GM18517 (cell line): Measurements from ENCODE around the gene SCAF8.

ENCODE experiments used
- ATAC-seq: cut with Tn5 transposase; IDR thresholded peaks from one replicate; pipeline ENCODE4 v1.9.1; 2021; ENCODE audit warnings: mild to moderate bottlenecking, moderate library complexity; ENCODE audit not compliant: unreplicated experiment

SCAF8 gene

GRCh38 chr6:154830771-154831170 is 97.6 kb downstream of the SCAF8 start:
- ATAC-seq, result no peak

- ATAC-seq, result no peak
These were observed 102.1 kb downstream of the SCAF8 start for GRCh38 chr6:154835307-154835706.

GRCh38 chr6:154839546-154839945 is 106.3 kb downstream of the SCAF8 start:
- no peak for ATAC-seq

- ATAC-seq, result no peak
These were observed 107.1 kb downstream of the SCAF8 start for GRCh38 chr6:154840363-154840762.

- no peak for ATAC-seq
These were observed 107.9 kb downstream of the SCAF8 start for GRCh38 chr6:154841109-154841508.

GRCh38 chr6:154842833-154843232 is 109.6 kb downstream of the SCAF8 start:
- no peak for ATAC-seq

GRCh38 chr6:154847318-154847717 is 114.1 kb downstream of the SCAF8 start:
- no peak for ATAC-seq

GRCh38 chr6:154848580-154848979 is 115.4 kb downstream of the SCAF8 start:
- ATAC-seq, result no peak

GRCh38 chr6:154849475-154849874 is 116.3 kb downstream of the SCAF8 start:
- ATAC-seq, result no peak

- ATAC-seq, result no peak
These were observed 119.5 kb downstream of the SCAF8 start for GRCh38 chr6:154852687-154853086.

- no peak for ATAC-seq
These were observed 124.3 kb downstream of the SCAF8 start for GRCh38 chr6:154857529-154857928.

- no peak for ATAC-seq
These were observed 128.6 kb downstream of the SCAF8 start for GRCh38 chr6:154861825-154862224.

- no peak for ATAC-seq
These were observed 129.3 kb downstream of the SCAF8 start for GRCh38 chr6:154862536-154862935.

GRCh38 chr6:154864066-154864430 is 130.8 kb downstream of the SCAF8 start:
- ATAC-seq, result no peak

- ATAC-seq, result no peak
These were observed 132.1 kb downstream of the SCAF8 start for GRCh38 chr6:154865291-154865690.

GRCh38 chr6:154868143-154868594 is 135.0 kb downstream of the SCAF8 start:
- no peak for ATAC-seq

GRCh38 chr6:154872542-154873114 is 139.4 kb downstream of the SCAF8 start:
- ATAC-seq, result no peak

GRCh38 chr6:154873546-154873945 is 140.3 kb downstream of the SCAF8 start:
- no peak for ATAC-seq

- no peak for ATAC-seq
These were observed 141.8 kb downstream of the SCAF8 start for GRCh38 chr6:154874773-154875592.

- ATAC-seq, result no peak
These were observed 143.5 kb downstream of the SCAF8 start for GRCh38 chr6:154876486-154877280.

GRCh38 chr6:154878871-154879491 is 145.8 kb downstream of the SCAF8 start:
- no peak for ATAC-seq
